Heart left ventricle (tissue), 16 donors: ENCODE measurements around the gene MKRN2. TPM values are rescaled to one million over a fixed set of nuclear protein-coding genes. Genes with fewer than 3 reads are reported as not detected.

ENCODE experiments used
- ATAC-seq, 4 donors: fragments of 200-7000 bp; cut with Tn5 transposase; one replicate each; pipeline ENCODE4 v1.9.1; 2020 to 2022; ENCODE audit warnings: moderate library complexity in 4 of 4, mild to moderate bottlenecking in 3 of 4, moderate number of reproducible peaks in 1 of 4
- DNase-seq, 5 donors: peaks; one replicate each; pipeline ENCODE4 v3.0.0-alpha.2; 2020
- H3K27ac ChIP-seq, 12 donors: fragments of 200-600 bp; sonication (generic) in 4 of 12; one replicate each; pipeline versions ENCODE4 v1.5.0 to v1.8.0; 2016 to 2022; ENCODE audit warnings: mild to moderate bottlenecking in 2 of 12
- H3K27me3 ChIP-seq, 9 donors: fragments of 200-600 bp; sonication (generic) in 2 of 9; one replicate each; pipeline versions ENCODE4 v1.5.1 to v1.8.0; 2016 to 2022; ENCODE audit warnings: mild to moderate bottlenecking in 3 of 9
- H3K36me3 ChIP-seq, 9 donors: fragments of 200-600 bp; sonication (generic) in 2 of 9; one replicate each; pipeline versions ENCODE4 v1.5.0 to v1.8.0; 2018 to 2022; ENCODE audit warnings: mild to moderate bottlenecking in 2 of 9
- H3K4me1 ChIP-seq, 12 donors: fragments of 200-600 bp; sonication (generic) in 4 of 12; one replicate each; pipeline versions ENCODE4 v1.5.0 to v1.8.0; 2016 to 2022; ENCODE audit warnings: mild to moderate bottlenecking in 3 of 12
- H3K4me3 ChIP-seq, 12 donors: fragments of 200-600 bp; sonication (generic) in 4 of 12; one replicate each; pipeline versions ENCODE4 v1.5.0 to v1.8.0; 2017 to 2022; ENCODE audit warnings: mild to moderate bottlenecking in 9 of 12, moderate library complexity in 4 of 12
- H3K9me3 ChIP-seq, 12 donors: fragments of 200-600 bp; sonication (generic) in 4 of 12; one replicate each; pipeline versions ENCODE4 v1.5.0 to v1.8.0; 2016 to 2022; ENCODE audit warnings: mild to moderate bottlenecking in 1 of 12
- CTCF ChIP-seq, 12 donors: fragments of 200-600 bp; sonication (generic) in 4 of 12; IDR thresholded peaks; one replicate each; pipeline versions ENCODE4 v1.5.0 to v1.8.0; 2018 to 2022; ENCODE audit warnings: antibody characterized with exemption in 12 of 12, mild to moderate bottlenecking in 5 of 12
- POLR2A ChIP-seq, 2 donors: fragments of 450-650 bp; IDR thresholded peaks; one replicate each; pipeline ENCODE4 v1.6.1; 2017; ENCODE audit warnings: antibody characterized with exemption in 2 of 2, mild to moderate bottlenecking in 2 of 2, moderate library complexity in 2 of 2
- WGBS, 4 donors: extraction: QIAGEN DNeasy Blood & Tissue Kit in 2 of 4; methylation state at CpG; one replicate each; pipeline versions ENCODE4 v1.1.5 to v1.1.7; 2013 to 2018; 5-methylcytosine and 5-hydroxymethylcytosine counted together
- intact Hi-C, 10 donors: fragments of 100-400 bp; cut with DNase I; formaldehyde crosslinking; loops; one replicate each; pipeline versions ENCODE4 v1.11.1 to v1.14.2; 2022
- polyA plus RNA-seq, 2 donors: library from polyadenylated mRNA; stranded (reverse); fragments of 200-250 nt; gene quantifications; one replicate each; pipeline ENCODE4 v1.2.3, GENCODE V29; 2013
- total RNA-seq, 9 donors: library from RNA; depleted of rRNA in 2 of 9; stranded (reverse); fragments of >200 nt in 2 of 9; fragmentation: NEBNext Ultra II Directional in 3 of 9; extraction: Animal tissue kit (Norgen Biotek cat#: 25700) in 3 of 9; gene quantifications; one replicate each; pipeline versions ENCODE4 v1.1.0 to v1.2.4, GENCODE V29; 2016 to 2023
- donor health status: ischemic (EF 13 %, LVEDD 7.1; RV severe dilation, severe dysfunction).
- donor health status: healthy with polysubstance abuse.
- donor health status: DM: no; HTN: yes; CAD: no.
- donor health status: DM: no; HTN: no; CAD: no.
- donor health status: ischemic (EF 25% LVEDD 6.9; RV normal size, moderate dysfunction).
- donor health status: ischemic (EF 25% LVEDD 5.7; RV mildly dilated, moderate dysfunction).
- donor health status: healthy.
- donor health status: DM: yes; HTN: yes; CAD: no.
- donor health status: ischemic (EF 35%, LVEDD 5.7; RV mildly dilated, moderate dysfunction).
- donor health status: nonischemic (EF 11% LVEDD 7.7; RV severe dilation, severe dysfunction).
- donor health status: DM: yes; HTN: yes; CAD: no.
- donor health status: PGD.
- donor health status: ischemic (EF 29% LVEDD 5.4; RV normal size, mild dysfunction).
- donor health status: nonischemic (EF 23%, LVEDD 6.1; RV moderate dilation, normal function).

The MKRN2 gene
- total and polyA plus RNA-seq, 11 donors, result 23.2 to 42.2 (median 32.9) TPM

GRCh38 chr3:12574131-12574530 lies 17.2 kb downstream of the MKRN2 start:
- peaks cover 0 to 5% (median 0%) of the 10 kb centered on the region in 12 donors for H3K9me3 ChIP-seq
- peak in 3 of 4 donors; percentile 11 to 20 (median 14) for ATAC-seq
- H3K36me3 ChIP-seq, result peaks cover 0 to 100% (median 97%) of the 10 kb centered on the region in 9 donors
- no peaks in the 10 kb centered on the region for H3K27me3 ChIP-seq
- no peak for DNase-seq
- TF ChIP-seq POLR2A (IDR thresholded peaks at IDR 0.05), result no peak
- no peak for TF ChIP-seq CTCF (IDR thresholded peaks at IDR 0.05)
- H3K27ac ChIP-seq, result peak overlapping the region in 8 of 12 donors; percentile 3 to 78 (median 68)
- peaks cover 0 to 17% (median 9%) of the 10 kb centered on the region in 12 donors for H3K4me1 ChIP-seq
- 88 to 94% (median 90%) methylated on average over 5 to 6 of the region's 6 CpGs for WGBS, 4 donors
- intact Hi-C loops, result no loop called here
- H3K4me3 ChIP-seq, result no peak overlapping the region

- Histone ChIP-seq H3K4me3 (no peak overlapping the region), H3K36me3 (peaks cover 0 to 100% (median 97%) of the 10 kb centered on the region in 9 donors), H3K27ac (peak overlapping the region in 8 of 12 donors; percentile 3 to 78 (median 68)), H3K9me3 (peaks cover 0 to 5% (median 0%) of the 10 kb centered on the region in 12 donors), H3K27me3 (no peaks in the 10 kb centered on the region), H3K4me1 (peaks cover 4 to 20% (median 9%) of the 10 kb centered on the region in 12 donors)
- TF ChIP-seq POLR2A (IDR thresholded peaks at IDR 0.05) (no peak), CTCF (IDR thresholded peaks at IDR 0.05) (no peak)
- intact Hi-C loops, result no loop called here
- DNase-seq (peak in 2 of 5 donors; percentile 51 to 73), ATAC-seq (peak; percentile 81 to 94 (median 90))
- 13 to 32% (median 23%) methylated on average over 7 of the region's 7 CpGs for WGBS, 4 donors
Observed at GRCh38 chr3:12574661-12575060, 17.8 kb downstream of the MKRN2 start.

- ATAC-seq, result no peak
- Histone ChIP-seq H3K27ac (no peak overlapping the region), H3K4me3 (no peak overlapping the region), H3K36me3 (peaks cover 2 to 99% (median 95%) of the 10 kb centered on the region in 9 donors), H3K27me3 (no peaks in the 10 kb centered on the region), H3K9me3 (peaks cover 0 to 5% (median 0%) of the 10 kb centered on the region in 12 donors), H3K4me1 (peaks cover 7 to 24% (median 11%) of the 10 kb centered on the region in 12 donors)
- 92 to 95% (median 94%) methylated on average over 5 of the region's 5 CpGs for WGBS, 4 donors
- intact Hi-C loops, result no loop called here
- DNase-seq, result no peak
- TF ChIP-seq CTCF (IDR thresholded peaks at IDR 0.05), result no peak
- TF ChIP-seq POLR2A (IDR thresholded peaks at IDR 0.05), result no peak
Observed at GRCh38 chr3:12577379-12577778, 20.5 kb downstream of the MKRN2 start.

GRCh38 chr3:12578742-12579141 lies 21.9 kb downstream of the MKRN2 start:
- WGBS, 4 donors, result 91 to 96% (median 93%) methylated on average over 2 of the region's 2 CpGs
- DNase-seq (no peak), ATAC-seq (no peak)
- no peaks in the 10 kb centered on the region for H3K27me3 ChIP-seq
- peaks cover 6 to 27% (median 11%) of the 10 kb centered on the region in 12 donors for H3K4me1 ChIP-seq
- no peak overlapping the region for H3K4me3 ChIP-seq
- H3K36me3 ChIP-seq, result peaks cover 2 to 99% (median 95%) of the 10 kb centered on the region in 9 donors
- intact Hi-C loops, result no loop called here
- peaks cover 0 to 5% (median 0%) of the 10 kb centered on the region in 12 donors for H3K9me3 ChIP-seq
- TF ChIP-seq POLR2A (IDR thresholded peaks at IDR 0.05) (no peak), CTCF (IDR thresholded peaks at IDR 0.05) (peak in 3 of 12 donors; percentile 3 to 7 (median 7))
- H3K27ac ChIP-seq, result no peak overlapping the region
